ENCODE results near the gene NOL3.

Gene NOL3

DNA sequence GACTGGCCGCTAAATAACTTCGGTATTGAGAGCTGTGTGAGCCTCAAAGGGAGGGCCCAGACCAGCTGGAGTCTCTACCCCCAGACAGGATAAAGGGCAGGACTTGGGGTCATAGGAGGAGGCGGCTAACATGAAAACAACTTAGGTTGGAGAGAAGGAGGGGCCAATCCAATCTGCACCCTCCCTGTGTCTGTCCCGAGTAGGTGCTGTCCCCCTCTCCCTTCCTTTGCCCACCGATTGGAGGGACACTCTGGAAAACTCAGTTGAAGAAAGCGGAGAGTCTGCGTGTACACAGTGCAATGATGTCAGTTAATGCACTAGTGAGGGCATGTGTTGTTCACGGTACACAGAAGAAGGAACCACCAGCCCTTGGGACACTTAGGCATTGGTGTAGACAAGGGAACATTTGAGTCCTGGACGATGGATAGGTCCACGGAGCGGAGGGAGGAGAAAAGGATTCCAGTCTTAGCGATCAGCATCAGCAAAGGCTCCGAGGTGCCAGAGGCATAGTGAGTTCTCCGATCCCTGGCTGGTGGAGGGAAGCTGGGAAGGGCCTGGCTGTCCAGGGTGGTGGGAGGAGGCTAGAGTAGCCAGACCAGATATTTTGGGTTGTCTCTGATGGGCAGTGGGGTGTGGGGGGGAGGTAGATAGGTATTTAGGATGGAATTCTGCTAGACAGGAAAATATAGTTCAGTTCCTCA lies 761 bp downstream of the NOL3 start:
- DNase-seq (ENCODE audit: low read depth): no peak

- DNase-seq (ENCODE audit: low read depth): no peak
Measured at GRCh38 chr16:67173323-67173722, 3.0 kb downstream of the NOL3 start.

GRCh38 chr16:67173808-67174705 lies 3.7 kb downstream of the NOL3 start:
- peak; percentile 91 for DNase-seq (ENCODE audit: low read depth)

GRCh38 chr16:67174706-67175231 lies 4.4 kb downstream of the NOL3 start:
- DNase-seq (ENCODE audit: low read depth): no peak

- DNase-seq (ENCODE audit: low read depth): no peak
Measured at GRCh38 chr16:67176662-67177061, 6.3 kb downstream of the NOL3 start.

DNA sequence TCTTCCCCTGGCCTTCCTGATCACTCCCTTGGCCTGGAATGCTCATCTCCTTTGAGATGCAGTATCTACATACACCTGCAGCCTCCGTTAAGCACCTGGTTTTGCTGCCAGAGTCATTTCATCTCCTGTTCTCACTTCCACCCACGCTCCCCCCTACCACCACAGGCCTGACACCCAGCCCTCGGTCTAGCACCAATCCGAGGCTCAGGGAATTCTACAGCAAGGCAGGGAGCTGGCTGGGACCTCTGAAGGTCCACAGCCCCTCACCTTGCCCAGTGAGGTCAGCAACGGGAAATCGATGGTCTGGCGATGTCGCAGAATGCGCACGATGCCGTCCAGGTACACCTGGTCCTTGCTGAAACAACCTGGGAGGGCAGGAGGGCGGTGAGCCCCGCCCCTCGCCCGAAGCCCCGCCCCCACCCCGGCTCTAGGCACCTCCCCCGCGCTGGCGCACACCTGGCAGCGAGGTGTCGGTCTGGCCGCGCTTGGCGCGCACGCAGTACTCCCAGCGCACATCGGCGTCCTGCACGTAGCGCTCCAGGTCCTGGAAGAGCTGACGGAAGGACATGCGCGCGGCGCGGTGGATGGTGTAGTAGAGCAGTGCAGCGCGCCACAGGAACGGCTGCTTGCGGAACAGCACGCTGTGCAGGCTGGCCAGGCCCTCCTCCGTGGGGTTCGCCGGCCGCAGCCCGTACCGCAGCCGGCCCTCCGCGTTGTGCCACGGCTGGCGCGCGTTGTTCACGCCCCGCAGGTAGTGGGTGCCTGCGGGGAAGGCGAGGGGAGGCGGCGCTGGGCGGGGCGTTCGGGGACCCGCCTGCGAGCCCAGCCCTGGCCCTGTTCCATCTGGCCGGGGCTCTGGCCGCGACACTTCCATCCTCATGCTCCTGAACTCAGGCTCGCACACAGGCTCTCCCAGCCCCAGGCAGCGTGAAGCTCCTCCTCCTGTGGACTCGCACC lies 7.7 kb downstream of the NOL3 start:
- DNase-seq (ENCODE audit: low read depth): peak; percentile 34

GRCh38 chr16:67179421-67180080 lies 9.2 kb downstream of the NOL3 start:
- peak; percentile 36 for DNase-seq (ENCODE audit: low read depth)

- no peak for DNase-seq (ENCODE audit: low read depth)
Measured at GRCh38 chr16:67180166-67180565, 9.8 kb downstream of the NOL3 start.

DNA sequence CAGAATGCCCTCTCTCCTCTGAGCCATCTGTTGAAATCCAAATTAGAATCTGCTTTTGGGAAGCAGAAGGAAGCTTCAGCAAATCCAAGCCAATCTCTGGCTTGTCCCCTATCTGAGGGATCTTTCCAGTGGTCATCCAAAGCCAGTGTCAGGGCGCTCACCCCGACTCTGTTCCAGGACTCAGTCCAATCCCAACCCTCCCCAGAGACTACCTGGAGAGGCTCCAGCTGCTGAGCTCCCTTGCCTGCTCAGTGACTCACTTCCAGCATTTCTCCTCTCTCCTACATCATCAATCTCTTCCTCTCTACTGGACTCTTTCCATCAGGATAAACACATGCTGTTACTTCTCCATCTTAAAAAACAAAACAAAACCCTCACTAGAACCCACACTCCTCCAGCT lies 11.0 kb downstream of the NOL3 start:
- DNase-seq (ENCODE audit: low read depth): peak; percentile 77

DNA sequence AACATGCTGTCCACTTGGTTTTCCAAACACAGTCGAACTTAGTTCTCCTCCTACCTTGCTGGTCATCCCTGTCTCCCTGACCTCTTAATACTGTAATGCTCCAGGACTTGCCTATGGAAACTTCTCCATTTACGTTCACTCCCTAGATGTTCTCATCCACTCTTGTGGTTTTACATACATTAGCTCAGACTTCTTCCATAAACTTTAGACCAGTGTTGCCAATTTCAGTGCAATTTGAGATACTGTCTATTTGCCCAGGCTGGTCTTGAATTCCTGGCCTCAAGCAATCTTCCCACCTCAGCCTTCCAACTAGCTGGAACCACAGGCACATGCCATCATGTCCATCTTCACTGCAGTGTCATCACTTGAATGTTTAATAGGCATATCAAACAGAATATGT lies 11.9 kb downstream of the NOL3 start:
- DNase-seq (ENCODE audit: low read depth): no peak

GRCh38 chr16:67183284-67183626 lies 12.9 kb downstream of the NOL3 start:
- DNase-seq (ENCODE audit: low read depth): no peak

DNA sequence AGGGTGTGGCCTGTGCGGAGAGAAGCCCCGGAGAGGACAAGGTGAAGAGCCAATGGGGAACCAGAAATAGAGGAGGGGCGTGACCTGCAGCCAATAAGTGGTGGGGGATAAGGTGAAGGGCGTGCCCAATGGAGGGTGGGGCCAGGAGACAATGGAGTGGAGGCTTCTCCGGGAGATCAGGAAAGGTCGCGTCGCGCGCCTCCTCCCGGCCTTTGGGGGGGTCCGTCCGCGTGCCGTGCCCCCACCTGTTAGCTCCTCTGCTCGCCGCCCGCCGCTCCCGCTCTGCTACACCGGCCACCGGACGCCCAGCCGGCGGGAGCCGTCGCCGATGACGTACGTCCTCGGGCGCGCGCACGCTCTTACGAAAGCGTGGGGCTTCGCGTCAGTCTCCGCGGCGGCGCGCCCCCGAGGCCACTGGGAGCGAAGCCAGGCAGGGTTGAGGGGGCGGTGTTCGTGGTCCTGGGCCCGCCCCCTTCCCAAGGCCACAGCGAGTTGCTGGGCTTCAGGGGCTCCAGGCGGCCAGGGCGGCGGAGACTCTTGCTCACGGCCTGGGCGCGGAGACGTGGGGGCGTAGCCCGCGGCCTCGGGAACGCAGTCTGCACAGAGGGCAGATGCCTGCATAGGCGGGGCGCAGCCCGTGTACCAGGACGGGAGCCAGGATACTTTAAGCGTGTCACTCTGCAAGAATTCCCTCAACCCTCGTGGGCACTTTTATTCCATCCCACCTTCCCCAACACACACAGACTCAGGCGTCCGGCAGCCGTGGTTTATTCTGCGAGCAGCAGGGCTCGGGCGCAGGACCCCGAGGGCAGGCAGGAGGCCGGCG lies 13.5 kb downstream of the NOL3 start, which contains the start of gene MATCAP1:
MATCAP1 (minus strand) TSS at position 337 of the 826 bp plus-strand sequence. CDS start 3,353 bp downstream, outside the sequence.
- peak; percentile 99 for DNase-seq (ENCODE audit: low read depth)

- DNase-seq (ENCODE audit: low read depth): peak; percentile 30
Measured at GRCh38 chr16:67184453-67184994, 14.2 kb downstream of the NOL3 start.

- DNase-seq (ENCODE audit: low read depth): peak; percentile 96
Measured at GRCh38 chr16:67184995-67185650, 14.8 kb downstream of the NOL3 start.

GRCh38 chr16:67185651-67186134 lies 15.4 kb downstream of the NOL3 start:
- DNase-seq (ENCODE audit: low read depth): no peak

DNA sequence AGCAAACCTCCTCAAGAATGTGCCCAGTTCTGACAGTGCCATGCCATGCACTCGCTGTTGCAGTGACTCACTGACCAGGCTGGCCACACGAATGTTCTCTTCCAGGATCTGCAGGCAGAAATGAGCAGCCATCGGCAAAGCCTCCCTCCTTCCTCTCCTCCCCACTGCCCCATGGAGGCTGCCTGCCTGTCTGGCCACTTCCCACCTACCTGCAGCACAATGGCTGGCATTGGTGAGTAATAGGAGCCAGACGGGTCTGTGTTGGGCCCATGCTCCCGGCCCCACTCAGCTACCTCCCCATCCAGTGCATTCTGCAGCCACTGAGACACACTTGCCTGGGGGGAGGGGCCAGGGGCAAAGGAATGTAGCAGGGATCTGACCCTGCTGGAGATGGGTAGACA lies 16.2 kb downstream of the NOL3 start:
- DNase-seq (ENCODE audit: low read depth): peak; percentile 64

DNA sequence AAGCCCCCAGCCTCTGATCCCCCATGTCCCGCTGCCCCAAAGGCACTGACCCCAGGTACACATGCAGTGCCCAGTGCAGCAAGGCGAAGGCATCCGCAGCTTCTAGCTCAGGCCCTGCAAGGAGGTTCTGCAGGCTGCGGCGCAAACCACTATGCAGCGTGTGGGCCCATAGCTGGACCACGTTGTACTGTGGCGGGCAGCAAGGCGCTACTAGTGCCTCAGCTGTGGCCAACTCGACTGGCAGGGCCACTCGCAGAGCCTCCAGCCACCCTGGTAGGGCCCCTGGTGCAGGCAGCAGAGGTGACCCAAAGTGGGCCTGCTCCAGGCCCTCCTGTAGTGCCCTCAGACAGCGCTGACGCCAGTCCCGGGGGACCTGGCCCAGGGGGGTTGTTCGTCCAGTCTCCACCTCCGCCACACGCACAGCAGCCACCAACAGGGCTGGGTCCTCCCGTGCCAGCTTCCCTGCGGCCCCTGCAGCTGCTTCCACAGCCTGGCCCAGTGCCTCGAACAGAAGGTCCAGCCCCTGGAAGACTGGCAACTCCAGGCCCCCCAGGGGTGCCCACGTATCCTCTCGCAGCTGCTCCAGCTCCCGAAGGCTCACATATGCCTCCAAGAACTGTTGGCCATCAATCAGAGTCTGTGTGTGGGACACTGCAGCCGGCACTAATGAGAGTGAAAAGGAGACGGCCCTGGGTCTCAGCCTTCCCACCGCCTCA lies 17.0 kb downstream of the NOL3 start:
- DNase-seq (ENCODE audit: low read depth): no peak

DNA sequence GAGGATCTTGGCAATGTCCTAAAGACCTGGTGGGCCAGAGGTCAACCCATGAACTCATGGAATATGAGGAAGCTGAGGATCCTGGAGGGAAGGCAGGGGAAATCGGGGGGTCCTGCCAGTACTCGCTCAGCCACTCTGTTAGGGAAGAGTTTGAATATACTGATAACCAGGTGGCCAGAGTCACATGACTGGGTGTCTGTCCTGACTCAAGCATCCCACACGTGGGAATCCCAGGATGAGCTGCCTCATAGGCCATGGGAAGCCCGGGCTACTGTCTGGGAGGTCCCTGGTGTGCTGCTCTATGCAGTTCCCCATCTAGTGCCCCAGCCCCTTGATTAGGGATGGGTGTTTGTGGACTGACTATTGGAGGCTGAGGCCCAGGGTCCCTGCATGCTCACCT lies 18.0 kb downstream of the NOL3 start:
- DNase-seq (ENCODE audit: low read depth): no peak

DNA sequence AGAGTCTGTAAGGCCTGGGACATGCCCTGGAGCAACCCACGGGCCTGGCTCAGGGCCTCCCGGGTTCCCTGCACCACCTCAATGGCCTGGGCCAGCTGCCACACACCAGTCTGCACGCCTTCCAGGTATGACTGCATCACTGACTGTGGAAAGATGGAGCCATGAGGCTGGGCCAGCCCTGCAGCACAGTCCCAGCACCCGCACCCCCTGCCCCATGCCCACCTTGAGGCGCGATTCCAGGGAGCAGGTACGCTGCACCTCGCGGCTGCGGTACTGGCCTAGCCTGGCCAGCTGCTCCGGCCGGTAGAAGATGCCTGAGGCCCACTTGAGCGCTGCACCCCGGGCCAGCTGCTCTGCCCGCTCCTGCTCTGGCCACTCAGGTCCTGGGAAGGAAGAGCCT lies 18.5 kb downstream of the NOL3 start:
- DNase-seq (ENCODE audit: low read depth): no peak

Measured in ELR (cell line).